H4 (cell line): Measurements from ENCODE around the gene MED10. TPM values are rescaled to one million over a fixed set of nuclear protein-coding genes. Genes with fewer than 3 reads are reported as not detected.

Experiments used
- DNase-seq: peaks from one replicate; pipeline ENCODE4 v3.0.0-alpha.2; 2015; ENCODE audit warnings: low spot score
- total RNA-seq: library from RNA; depleted of rRNA; stranded (reverse); fragments of >200 nt; shearing (Covaris generic); gene quantifications from 2 replicates; pipeline ENCODE4 v1.2.3, GENCODE V29; 2014; rRNA removed

The MED10 gene
- total RNA-seq, 1 experiment from 2014 or later = 12.2 TPM

- no peak for DNase-seq
Measured at GRCh38 chr5:6350277-6351090, 27.9 kb downstream of the MED10 start.

DNA sequence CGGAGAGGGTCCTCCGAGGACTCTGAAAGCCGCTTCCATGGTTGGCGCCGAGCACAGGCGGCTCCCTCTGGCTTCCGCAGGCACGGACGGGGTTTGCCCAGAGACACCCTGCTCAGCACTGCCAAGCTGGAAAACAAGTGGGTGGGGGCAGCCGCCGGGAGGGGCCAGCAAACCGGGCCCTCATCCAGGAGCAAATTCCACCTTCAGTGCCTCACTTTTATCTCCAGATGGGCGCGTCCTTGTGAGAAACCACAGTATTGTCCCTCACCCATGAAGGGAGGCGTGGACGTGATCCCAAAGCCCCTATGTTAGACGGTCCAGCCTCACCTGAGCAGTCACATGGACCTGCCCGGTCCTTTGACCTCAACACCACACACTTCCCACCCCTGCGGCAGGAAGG lies 29.0 kb downstream of the MED10 start:
- no peak for DNase-seq

- no peak for DNase-seq
Measured at GRCh38 chr5:6348476-6349000, 29.8 kb downstream of the MED10 start.

DNA sequence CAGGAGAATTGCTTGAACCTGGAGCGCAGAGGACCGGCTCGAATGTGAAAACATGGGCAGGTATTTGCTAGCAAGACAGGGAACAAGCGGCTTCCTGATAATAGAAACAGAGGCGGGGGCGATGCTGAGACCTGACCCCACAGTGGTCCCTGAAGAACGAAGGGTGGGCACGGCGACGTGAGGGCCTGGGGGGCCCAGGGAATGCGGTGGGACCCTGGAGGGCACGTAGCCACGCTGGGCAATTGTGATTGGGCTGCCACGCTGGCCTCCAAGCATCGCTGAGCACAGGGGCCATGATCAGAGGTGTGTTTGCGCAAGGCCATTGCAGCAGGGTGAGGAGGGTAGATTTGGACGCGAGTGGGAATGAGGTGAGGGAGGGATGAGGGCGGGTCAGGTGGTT lies 30.7 kb downstream of the MED10 start:
- DNase-seq = no peak

- no peak for DNase-seq
Measured at GRCh38 chr5:6347165-6347564, 31.2 kb downstream of the MED10 start.

DNA sequence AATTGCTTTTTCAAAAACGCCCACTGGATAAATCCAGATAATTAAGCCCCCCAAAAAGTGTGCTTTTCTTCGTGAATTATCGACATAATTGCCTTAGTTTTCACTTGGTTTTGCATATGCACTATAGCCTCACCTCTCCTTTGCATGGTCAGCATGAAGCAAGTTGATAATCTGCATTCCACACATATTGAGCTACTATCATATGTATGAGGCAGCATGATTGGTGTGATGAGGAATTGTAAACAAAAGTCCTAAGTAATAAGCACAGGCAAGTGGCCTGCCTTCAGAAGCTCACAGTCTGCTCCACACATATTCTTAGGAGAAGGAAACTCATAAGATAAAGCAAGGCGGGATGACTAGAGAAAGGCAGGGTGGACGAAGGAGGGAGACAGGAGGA lies 33.8 kb downstream of the MED10 start:
- no peak for DNase-seq

DNA sequence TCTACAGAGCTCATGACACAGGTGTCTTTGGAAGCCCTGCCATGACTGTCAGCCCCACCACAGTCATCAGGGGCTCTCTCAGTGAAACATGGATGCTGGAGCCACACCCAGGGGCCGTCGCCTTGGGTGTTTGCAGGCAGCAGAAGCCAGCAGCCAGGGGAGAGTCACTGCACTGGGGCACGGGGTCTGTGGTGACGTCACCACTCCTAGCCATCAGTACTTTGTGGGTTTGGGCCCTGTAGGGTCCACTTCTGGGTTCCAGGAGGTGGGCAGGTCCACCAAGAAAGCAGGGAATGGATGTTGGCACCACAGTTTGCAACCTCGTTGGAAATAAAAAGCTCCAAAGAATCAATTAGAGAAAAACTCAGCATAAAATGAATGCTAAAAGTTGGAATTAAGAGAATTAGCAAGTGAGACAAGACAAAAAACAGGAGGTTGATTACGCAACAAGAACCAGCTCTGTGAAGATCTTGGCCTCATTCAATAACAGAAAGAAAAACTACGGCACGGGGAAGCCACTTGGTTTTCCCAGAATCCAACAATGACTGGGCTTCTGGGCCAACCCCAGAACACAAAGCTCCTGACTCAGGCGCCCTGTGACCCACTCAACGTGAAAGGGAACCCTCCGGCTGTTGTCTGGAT lies 34.3 kb downstream of the MED10 start:
- no peak for DNase-seq

GRCh38 chr5:6342689-6343315 lies 35.5 kb downstream of the MED10 start:
- DNase-seq = no peak

DNA sequence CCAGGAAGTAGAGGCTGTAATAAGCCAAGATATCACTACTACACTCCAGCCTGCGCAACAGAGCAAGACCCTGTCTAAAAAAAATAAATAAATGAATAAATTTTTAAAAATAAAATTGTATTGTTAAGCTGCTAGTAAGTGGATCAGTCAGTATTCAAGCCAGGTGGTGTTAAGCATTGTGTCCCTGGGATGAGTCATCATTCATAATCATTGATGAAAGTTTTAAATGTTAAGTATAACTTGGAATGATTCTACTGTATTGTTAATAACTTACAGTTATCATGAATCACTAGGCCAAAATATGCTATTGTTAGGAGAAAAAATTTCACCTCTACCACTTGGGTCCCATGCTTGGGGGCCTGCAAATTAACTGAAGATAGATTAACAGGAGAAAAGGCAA lies 38.2 kb downstream of the MED10 start:
- no peak for DNase-seq

DNA sequence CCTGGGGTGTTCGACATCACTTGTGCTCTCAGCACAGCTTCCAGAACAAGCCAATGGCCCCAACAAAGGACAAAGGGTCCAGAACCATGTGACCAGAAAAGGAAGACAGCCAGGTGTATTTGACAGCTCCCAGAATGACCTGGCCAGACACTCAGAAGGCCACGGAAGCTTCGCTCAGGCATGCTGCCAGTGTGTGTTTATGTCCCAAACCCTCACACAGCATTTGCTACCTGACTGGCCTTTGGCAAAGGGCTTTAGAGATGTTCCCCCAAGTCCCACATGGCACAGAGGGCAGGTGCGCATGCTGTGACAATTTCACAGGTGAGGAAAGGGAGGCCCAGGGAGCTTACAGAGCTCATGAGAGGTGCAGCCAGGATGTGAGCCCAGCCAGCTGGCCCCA lies 39.5 kb downstream of the MED10 start:
- DNase-seq = no peak

- DNase-seq = no peak
Measured at GRCh38 chr5:6338135-6338534, 40.2 kb downstream of the MED10 start.

DNA sequence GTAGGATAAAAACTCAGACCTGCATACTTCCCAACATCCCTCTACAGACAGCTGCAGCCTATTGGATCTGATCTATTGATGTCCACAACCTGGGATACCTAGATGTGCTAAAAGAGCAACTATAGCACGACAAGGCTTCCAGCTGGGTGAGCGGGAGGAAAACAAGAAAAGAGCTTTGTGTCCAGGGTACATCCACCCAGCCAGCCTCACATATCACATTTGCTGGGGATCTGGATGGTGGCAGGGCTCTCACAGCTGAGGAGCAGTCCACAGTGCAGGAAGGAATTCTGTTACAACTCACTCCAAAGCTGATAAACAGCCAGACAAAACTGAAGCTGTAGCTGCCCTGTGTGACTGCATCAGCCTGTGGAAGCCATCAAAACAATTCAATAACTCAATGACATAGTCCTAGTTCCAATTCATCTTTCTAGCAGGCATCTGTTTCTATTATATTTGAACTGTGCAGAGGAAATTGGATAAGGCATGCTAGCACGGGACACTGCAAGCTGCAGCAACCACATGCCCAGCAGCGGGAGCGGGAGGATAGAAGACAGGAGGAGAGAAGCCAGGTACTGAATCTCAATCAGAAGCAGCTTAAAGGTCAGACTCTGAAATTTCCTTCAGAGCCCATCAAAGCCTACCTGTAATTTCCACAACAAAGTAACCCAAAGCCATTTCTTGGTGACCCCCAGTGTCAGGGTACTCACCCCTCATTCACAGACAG lies 45.0 kb downstream of the MED10 start:
- no peak for DNase-seq

DNA sequence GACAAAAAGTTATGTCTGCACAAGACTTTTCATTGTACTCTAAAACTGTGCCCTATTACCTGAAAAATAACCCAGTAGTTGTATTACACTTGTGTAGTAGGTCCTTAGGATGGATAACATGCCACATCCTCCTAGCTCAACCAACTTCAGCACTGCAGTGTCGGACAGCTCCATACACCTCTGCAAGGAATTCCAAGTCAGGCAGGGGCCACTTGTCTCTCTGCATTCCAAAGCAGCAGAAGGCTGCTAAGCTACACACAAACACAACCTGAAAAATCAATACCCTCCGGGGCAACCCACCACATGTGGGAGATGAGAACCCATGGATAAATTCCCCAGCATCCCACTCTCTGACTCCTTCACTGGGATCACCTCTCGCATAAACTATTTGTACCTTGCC lies 50.2 kb downstream of the MED10 start:
- no peak for DNase-seq

DNA sequence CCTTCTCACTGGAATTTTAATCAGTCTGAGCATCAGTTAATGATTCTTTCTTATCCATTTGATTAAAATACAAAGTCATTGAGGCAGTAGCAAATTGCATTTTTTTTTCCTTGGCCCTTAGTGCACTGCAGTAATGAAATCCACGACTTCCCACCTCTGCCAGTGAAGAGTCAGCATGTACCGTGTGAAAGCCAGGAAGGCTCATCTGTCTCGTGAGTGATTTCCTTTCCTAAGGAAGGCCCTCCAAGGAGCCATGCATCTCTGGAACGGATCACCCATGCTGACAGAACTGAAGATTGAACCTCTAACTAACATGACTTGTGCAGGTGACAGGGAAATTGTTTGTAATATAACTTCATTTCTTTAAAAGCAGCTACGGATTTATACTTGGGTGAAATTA lies 51.6 kb downstream of the MED10 start:
- no peak for DNase-seq

DNA sequence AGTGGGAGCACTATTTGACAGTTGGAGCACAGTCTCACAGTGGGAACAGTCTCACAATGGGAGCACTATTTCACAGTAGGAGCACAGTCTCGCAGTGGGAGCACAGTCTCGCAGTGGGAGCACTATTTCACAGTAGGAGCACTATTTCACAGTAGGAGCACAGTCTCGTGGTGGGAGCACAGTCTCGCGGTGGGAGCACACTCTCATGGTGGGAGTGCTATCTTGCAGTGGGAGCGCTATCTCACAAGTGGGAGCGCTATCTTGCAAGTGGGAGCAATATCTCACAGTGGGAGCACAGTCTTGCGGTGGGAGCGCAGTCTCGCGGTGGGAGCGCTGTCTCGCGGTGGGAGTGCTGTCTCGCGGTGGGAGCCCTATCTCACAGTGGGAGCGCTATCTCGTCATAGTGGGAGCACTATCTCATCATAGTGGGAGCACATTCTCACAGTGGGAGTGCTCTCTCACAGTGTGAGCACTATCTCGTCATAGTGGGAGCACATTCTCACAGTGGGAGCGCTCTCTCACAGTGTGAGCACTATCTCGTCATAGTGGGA lies 56.1 kb downstream of the MED10 start:
- DNase-seq = no peak

Other genes with a start within 250 kb of the MED10 start
- gene UBE2QL1, start 70.3 kb upstream of the MED10 start, total RNA-seq = 0.54 and 0.64 TPM in 2 replicates